ENCODE results near the gene TOX2.

The TOX2 gene

GRCh38 chr20:44073011-44073674 is 158.5 kb downstream of the TOX2 start:
- Histone ChIP-seq H3K36me3 (ENCODE audit: control insufficient read depth, insufficient read depth, low read length) (no peaks in the 10 kb centered on the region), H3K4me3 (replicated peaks; ENCODE audit: low read depth, low read length) (no peak overlapping the region), H3K27me3 (replicated peaks; ENCODE audit: control insufficient read depth, insufficient read depth, low read length) (no peaks in the 10 kb centered on the region)
- no peak for DNase-seq (ENCODE audit: extremely low read depth, insufficient read length)
- no peak for TF ChIP-seq CTCF (IDR thresholded peaks at IDR 0.05; ENCODE audit: insufficient read depth, low read length, poor library complexity, severe bottlenecking)

- DNase-seq (ENCODE audit: extremely low read depth, insufficient read length) = no peak
- TF ChIP-seq CTCF (IDR thresholded peaks at IDR 0.05; ENCODE audit: insufficient read depth, low read length, poor library complexity, severe bottlenecking) = no peak
- Histone ChIP-seq H3K36me3 (ENCODE audit: control insufficient read depth, insufficient read depth, low read length) (no peaks in the 10 kb centered on the region), H3K4me3 (replicated peaks; ENCODE audit: low read depth, low read length) (no peak overlapping the region), H3K27me3 (replicated peaks; ENCODE audit: control insufficient read depth, insufficient read depth, low read length) (no peaks in the 10 kb centered on the region)
Measured at GRCh38 chr20:44073675-44074071, 159.0 kb downstream of the TOX2 start.

- Histone ChIP-seq H3K4me3 (replicated peaks; ENCODE audit: low read depth, low read length) (no peak overlapping the region), H3K36me3 (ENCODE audit: control insufficient read depth, insufficient read depth, low read length) (no peaks in the 10 kb centered on the region), H3K27me3 (replicated peaks; ENCODE audit: control insufficient read depth, insufficient read depth, low read length) (no peaks in the 10 kb centered on the region)
- no peak for DNase-seq (ENCODE audit: extremely low read depth, insufficient read length)
- TF ChIP-seq CTCF (IDR thresholded peaks at IDR 0.05; ENCODE audit: insufficient read depth, low read length, poor library complexity, severe bottlenecking) = no peak
Measured at GRCh38 chr20:44074252-44075151, 159.8 kb downstream of the TOX2 start.

- no peak overlapping the region for H3K4me3 ChIP-seq (replicated peaks; ENCODE audit: low read depth, low read length)
- H3K36me3 ChIP-seq (ENCODE audit: control insufficient read depth, insufficient read depth, low read length) = no peaks in the 10 kb centered on the region
- DNase-seq (ENCODE audit: extremely low read depth, insufficient read length) = no peak
- no peaks in the 10 kb centered on the region for H3K27me3 ChIP-seq (replicated peaks; ENCODE audit: control insufficient read depth, insufficient read depth, low read length)
- TF ChIP-seq CTCF (IDR thresholded peaks at IDR 0.05; ENCODE audit: insufficient read depth, low read length, poor library complexity, severe bottlenecking) = no peak
Measured at GRCh38 chr20:44075191-44075949, 160.7 kb downstream of the TOX2 start.

- no peak for TF ChIP-seq CTCF (IDR thresholded peaks at IDR 0.05; ENCODE audit: insufficient read depth, low read length, poor library complexity, severe bottlenecking)
- no peaks in the 10 kb centered on the region for H3K36me3 ChIP-seq (ENCODE audit: control insufficient read depth, insufficient read depth, low read length)
- no peak overlapping the region for H3K4me3 ChIP-seq (replicated peaks; ENCODE audit: low read depth, low read length)
- H3K27me3 ChIP-seq (replicated peaks; ENCODE audit: control insufficient read depth, insufficient read depth, low read length) = no peaks in the 10 kb centered on the region
- no peak for DNase-seq (ENCODE audit: extremely low read depth, insufficient read length)
Measured at GRCh38 chr20:44075950-44076232, 161.2 kb downstream of the TOX2 start.
